AG04449 (cell line): ENCODE results near the gene NFE2L2.

ENCODE experiments used
- CTCF ChIA-PET: fragments of 350-600 bp; formaldehyde crosslinking; extraction: SDS; loops from one replicate; lab custom pipeline; 2021; ENCODE audit warnings: antibody characterized with exemption; lab: Yijun Ruan, JAX
- POLR2A ChIA-PET: fragments of 400-600, 350-600 bp; formaldehyde crosslinking; extraction: SDS; loops from one replicate; lab custom pipeline; 2020; ENCODE audit warnings: antibody characterized with exemption, inconsistent platforms; lab: Yijun Ruan, JAX
- DNase-seq: peaks from one replicate; pipeline ENCODE4 v3.0.0-alpha.2; 2010; ENCODE audit warnings: low read depth, low spot score
- H3K4me3 ChIP-seq: 2 replicates; pipeline ENCODE4 v1.5.1; 2011; ENCODE audit warnings: low read depth, mild to moderate bottlenecking, control low read depth, low read length
- TF ChIP-seq, protein P1 (sequence below): IDR thresholded peaks from one replicate; pipeline ENCODE4 v1.5.1; 2011; ENCODE audit warnings: mild to moderate bottlenecking, moderate library complexity, low read length, control low read depth, inconsistent platforms; ENCODE audit not compliant: insufficient read depth; ENCODE audit errors: missing control alignments

NFE2L2 gene

GRCh38 chr2:177275040-177275742 is 10.7 kb upstream of the NFE2L2 start:
- POLR2A ChIA-PET = no interaction called here
- TF ChIP-seq, protein P1, sequence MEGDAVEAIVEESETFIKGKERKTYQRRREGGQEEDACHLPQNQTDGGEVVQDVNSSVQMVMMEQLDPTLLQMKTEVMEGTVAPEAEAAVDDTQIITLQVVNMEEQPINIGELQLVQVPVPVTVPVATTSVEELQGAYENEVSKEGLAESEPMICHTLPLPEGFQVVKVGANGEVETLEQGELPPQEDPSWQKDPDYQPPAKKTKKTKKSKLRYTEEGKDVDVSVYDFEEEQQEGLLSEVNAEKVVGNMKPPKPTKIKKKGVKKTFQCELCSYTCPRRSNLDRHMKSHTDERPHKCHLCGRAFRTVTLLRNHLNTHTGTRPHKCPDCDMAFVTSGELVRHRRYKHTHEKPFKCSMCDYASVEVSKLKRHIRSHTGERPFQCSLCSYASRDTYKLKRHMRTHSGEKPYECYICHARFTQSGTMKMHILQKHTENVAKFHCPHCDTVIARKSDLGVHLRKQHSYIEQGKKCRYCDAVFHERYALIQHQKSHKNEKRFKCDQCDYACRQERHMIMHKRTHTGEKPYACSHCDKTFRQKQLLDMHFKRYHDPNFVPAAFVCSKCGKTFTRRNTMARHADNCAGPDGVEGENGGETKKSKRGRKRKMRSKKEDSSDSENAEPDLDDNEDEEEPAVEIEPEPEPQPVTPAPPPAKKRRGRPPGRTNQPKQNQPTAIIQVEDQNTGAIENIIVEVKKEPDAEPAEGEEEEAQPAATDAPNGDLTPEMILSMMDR = no peak
- DNase-seq = no peak
- CTCF ChIA-PET = interaction anchor here (1.0 to 1.7 kb wide), 3 partner anchors 10 to 30 kb away, joined by 3 to 4 read pairs (median 4); no protein-coding TSS in a partner anchor
- H3K4me3 ChIP-seq = no peak overlapping the region

DNA sequence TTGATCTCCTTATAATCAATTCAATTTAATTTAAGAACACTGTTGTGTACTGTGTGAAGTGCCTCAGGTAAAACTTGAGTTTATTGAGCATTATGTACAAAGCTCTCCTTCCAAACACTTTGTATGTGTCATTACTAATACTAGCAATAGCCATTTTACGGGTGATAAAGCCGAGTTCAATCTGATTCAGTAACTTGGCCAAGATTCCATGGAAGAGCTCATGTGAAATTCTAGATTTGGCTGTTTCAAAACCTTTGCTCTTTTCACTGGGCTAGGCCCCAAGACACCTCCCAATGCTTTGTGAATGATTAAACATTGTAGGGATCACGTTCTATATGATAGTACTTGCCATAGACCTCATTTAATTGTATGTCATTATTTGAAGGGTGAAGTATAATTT is 8.9 kb upstream of the NFE2L2 start:
- CTCF ChIA-PET = interaction anchor here (0.7 to 1.7 kb wide), 4 partner anchors 8 to 451 kb away, joined by 3 to 4 read pairs (median 3); no protein-coding TSS in a partner anchor
- TF ChIP-seq, protein P1 = no peak
- POLR2A ChIA-PET = interaction anchor here (0.7 kb wide), 1 partner anchor 660 kb away, joined by 3 read pairs; no protein-coding TSS in a partner anchor
- H3K4me3 ChIP-seq = no peak overlapping the region
- DNase-seq = no peak

GRCh38 chr2:177272765-177273164 is 8.2 kb upstream of the NFE2L2 start:
- TF ChIP-seq, protein P1 = no peak
- no peak overlapping the region for H3K4me3 ChIP-seq
- POLR2A ChIA-PET = no interaction called here
- no peak for DNase-seq
- CTCF ChIA-PET = interaction anchor here (0.7 to 2.1 kb wide), 3 partner anchors 9 to 451 kb away, joined by 3 to 10 read pairs (median 3); partner anchors contain the start of gene NFE2L2

GRCh38 chr2:177271981-177272666 is 7.6 kb upstream of the NFE2L2 start:
- POLR2A ChIA-PET = no interaction called here
- TF ChIP-seq, protein P1 = no peak
- no peak for DNase-seq
- CTCF ChIA-PET = interaction anchor here (0.8 to 2.1 kb wide), 3 partner anchors 8 to 24 kb away, joined by 3 to 10 read pairs (median 4); partner anchors contain the start of gene NFE2L2
- no peak overlapping the region for H3K4me3 ChIP-seq

DNA sequence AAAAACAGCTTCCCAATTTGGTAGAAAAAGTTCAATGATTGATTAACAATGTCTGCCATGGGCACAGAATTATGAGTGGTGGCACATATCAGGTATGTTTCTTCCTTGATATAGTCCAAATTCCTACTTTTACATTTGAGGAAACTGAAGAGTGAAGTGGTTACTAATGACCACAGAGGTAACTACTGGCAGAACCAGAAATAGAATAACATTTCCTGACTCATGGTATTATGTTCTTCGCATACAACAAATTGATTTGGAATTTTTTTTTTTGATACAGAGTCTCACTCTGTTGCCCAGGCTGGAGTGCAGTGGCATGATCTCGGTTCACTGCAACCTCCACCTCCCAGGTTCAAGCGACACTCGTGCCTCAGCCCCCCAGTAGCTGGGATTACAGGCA is 6.0 kb upstream of the NFE2L2 start:
- DNase-seq = no peak
- TF ChIP-seq, protein P1 = no peak
- ChIA-PET POLR2A (no interaction called here), CTCF (interaction anchor here (0.9 to 2.7 kb wide), 4 partner anchors 11 to 26 kb away, joined by 3 to 10 read pairs (median 6); no protein-coding TSS in a partner anchor)
- no peak overlapping the region for H3K4me3 ChIP-seq

GRCh38 chr2:177268901-177269300 is 4.4 kb upstream of the NFE2L2 start:
- ChIA-PET POLR2A (no interaction called here), CTCF (interaction anchor here (2.7 kb wide), 1 partner anchor 24 kb away, joined by 8 read pairs; no protein-coding TSS in a partner anchor)
- no peak for DNase-seq
- TF ChIP-seq, protein P1 = no peak
- no peak overlapping the region for H3K4me3 ChIP-seq
